GM19238 (cell line): ENCODE data around the gene MRPL58.
"Not testable (repeated sequence)": the region's sequence is repeated elsewhere in the genome, so short reads cannot be mapped to it uniquely, and the experiment has no call there.

Source experiments
- DNase-seq: peaks from one replicate; pipeline ENCODE4 v3.0.0; 2011; ENCODE audit warnings: low spot score; ENCODE audit not compliant: insufficient read length

Gene MRPL58

DNA sequence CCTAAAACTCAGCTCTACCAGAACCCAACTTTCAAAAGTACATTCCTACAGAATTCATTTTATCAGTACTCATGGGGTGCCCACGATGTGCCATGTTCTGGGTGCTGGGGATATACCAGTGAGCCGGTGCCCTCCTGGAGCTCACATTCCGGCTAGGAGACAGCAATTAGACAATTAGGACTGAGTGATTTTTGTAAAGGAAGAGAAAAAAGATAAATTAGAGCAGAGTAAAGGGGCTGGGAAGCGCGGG lies 449 bp upstream of the MRPL58 start:
- no peak for DNase-seq

- no peak for DNase-seq
Observed at GRCh38 chr17:75013092-75013559, 656 bp downstream of the MRPL58 start.

DNA sequence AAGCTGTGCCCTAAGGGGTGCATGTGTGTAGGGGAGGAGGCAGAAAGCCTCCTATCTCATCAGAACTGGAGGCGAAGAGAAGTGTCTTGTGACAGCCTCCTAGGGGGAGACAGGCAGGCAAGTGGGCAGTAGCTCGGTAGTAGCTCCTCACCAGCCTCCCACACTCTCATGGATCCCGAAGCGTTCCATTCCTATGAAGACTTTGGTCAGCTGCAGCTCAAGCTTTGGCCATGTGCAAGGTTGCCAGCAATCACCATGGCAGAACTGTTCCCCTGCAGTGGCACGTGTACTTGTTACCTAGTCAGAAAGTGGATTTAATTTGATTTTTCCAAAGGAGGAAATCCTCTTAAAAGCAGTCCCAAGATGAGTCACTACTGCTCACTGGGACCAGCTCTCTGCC lies 6.7 kb downstream of the MRPL58 start:
- no peak for DNase-seq

DNA sequence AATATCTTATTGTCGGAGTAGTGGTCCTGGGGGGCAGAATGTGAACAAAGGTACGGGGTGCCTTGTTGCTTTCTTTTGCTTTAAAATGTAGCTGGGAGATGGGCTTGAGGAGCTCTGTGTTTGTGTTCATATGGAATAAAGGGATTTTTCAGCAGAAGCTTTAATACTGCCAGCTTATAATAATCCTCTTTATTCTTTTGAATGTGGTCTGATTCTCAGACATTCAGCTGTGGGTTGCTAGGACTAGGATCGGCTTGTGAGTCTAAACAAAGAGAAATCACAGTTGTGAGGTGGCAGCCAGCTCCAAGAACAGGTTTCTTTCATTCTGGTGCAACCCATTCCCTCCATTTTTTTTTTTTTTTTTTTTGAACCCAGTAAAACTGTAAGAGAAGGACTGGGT lies 7.2 kb downstream of the MRPL58 start:
- DNase-seq = no peak

GRCh38 chr17:75020331-75021110 lies 8.1 kb downstream of the MRPL58 start:
- DNase-seq = no peak

- DNase-seq = no peak
Observed at GRCh38 chr17:75024686-75025397, 12.4 kb downstream of the MRPL58 start.

DNA sequence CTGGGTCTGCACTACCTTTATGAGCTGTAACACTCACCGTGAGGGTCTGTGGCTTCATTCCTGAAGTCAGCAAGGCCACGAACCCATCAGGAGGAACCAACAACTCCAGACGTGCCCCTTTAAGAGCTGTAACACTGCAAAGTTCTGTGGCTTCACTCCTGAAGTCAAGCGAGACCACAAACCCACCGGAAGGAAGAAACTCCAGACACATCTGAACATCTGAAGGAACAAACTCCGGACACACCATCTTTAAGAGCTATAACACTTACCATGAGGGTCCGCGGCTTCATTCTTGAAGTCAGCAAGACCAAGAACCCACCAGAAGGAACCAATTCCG lies 12.9 kb downstream of the MRPL58 start:
- not testable (repeated sequence) for DNase-seq

DNA sequence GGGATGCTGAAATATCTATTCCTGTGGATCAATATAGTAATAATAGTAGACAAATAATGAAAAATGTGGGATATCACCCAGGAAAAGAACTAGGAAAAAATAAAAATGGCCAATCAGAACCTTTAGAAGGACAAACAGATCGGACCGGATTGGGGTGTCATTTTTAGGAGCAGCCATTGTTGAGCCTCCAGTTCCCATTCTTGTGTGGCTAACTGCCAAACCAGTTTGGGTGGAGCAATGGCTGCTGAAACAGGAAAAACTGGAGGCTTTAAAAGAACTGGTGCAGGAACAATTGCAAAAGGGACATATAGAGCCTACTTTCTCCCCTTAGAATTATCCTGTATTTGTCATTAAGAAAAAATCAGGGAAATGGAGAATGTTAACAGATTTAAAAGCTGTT lies 14.2 kb downstream of the MRPL58 start:
- DNase-seq = not testable (repeated sequence)

DNA sequence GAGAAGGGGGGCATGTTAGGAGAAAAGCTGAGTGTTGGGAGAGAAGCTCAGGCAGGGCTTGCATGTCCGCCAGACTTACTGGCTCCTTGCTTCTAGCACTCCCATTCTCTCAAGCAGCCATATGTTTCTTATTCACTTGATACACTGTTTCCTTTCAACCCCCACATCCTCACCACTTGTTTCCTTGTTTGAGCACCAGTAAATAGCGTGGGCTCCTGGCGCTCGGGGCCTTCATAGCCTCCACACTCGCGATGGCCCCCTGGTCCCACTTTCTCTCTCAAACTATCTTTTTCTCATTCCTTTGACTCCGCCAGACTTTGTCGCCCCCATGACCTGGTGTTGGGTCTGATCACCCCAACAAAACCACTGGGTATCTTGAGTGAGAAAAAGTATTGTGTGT lies 17.7 kb downstream of the MRPL58 start:
- DNase-seq = no peak

DNA sequence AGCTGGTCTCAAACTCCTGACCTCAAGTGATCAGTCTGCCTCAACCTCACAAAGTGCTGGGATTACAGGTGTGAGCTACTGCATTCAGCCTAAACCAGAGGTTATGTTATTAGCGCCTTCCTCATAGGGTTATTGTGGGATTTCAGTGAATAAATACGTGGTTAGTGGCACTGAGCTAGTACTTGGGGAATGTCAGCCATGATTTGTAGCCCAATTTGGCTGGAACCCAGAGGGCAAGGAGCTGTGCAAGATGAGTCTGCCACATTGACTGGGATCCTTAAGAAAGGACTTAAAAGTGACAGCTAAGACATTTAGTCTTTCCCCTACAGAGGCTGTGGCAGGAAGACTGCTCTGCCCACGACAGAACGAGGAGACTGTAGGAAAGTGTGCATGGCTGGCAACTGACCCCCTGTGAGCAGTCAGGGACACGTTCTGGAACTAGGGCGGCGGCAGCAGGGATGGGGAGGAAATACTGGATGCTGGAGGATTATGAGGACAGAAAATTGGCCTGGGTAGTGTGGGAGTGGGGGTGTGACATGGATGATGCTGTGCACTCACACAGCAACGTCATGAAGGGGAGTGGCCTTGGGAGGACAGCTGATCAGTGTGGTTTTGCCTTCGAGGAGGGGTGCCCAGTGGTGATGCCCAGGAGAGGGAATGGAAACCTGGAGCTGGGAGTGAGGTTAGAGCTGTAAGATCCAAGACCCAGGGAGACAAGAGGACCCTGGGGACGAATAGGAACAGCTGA lies 19.7 kb downstream of the MRPL58 start:
- DNase-seq = no peak

GRCh38 chr17:75032720-75033280 lies 20.3 kb downstream of the MRPL58 start:
- DNase-seq = no peak

DNA sequence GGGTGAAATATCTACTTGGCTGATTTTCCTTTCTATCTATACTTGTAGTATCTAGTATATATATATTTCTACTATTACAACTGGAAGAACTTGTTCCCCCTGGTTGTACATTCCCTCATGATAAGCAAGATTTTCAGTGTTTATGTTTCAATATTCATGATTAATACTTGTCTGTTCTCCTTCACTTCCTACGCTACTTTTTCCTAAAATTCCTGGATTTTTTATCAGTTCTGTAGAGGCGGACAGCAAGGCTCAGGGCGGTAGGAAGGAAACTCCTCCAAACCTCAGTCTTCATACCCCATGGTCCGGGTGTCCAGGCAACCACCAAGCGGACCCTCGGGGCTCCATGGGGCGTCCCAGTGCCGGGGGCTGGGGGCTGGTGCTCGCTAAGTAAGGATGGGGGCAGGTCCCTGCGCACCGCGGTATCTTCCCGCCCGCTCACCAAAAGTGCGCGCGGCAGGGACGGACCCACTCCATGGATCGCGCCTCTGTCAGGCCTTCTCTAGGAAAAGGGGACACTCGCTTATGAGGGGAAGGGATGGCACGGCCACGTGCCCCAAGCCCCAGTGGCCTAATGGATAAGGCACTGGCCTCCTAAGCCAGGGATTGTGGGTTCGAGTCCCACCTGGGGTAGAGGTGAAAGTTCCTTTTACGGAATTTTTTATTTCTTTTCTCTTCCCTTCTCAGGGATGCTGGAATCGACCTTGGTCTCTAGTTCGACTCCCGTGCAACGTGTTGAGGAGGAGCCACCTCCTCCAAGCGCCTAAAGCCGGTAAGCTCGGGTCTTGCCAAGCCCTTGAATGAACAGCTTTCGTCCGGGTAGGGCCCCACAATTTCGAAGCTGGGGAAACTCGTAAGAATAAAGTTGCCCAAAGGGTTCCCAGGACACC lies 21.1 kb downstream of the MRPL58 start:
- DNase-seq = peak; percentile 57

GRCh38 chr17:75034236-75034908 lies 21.9 kb downstream of the MRPL58 start:
- DNase-seq = peak; percentile 70

DNA sequence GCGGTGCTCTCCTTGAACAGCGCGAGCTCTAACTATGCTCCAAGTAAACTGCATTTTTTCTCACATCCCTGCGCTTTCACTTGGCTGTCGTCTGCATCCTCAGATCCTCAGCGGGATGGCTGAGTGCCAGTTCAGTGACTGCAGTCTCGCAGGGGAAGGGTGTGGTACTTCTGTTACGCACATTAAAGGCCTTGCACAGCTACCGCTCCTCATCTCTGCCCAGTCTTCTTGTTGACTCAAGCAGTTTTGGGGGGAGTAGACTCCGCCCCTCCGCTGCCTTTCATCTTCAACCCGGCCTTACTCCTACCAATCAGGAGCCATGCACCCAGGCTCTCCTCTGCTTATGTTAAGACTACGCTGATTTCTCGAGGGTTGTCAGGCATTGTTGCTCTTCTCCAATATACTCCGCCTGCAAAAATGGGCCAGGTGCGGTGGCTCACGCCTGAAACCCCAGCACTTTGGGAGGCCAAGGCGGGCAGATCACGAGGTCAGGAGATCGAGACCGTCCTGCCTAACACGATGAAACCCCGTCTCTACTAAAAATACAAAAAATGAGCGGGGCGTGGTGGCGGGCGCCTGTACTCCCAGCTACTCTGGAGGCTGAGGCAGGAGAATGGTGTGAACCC lies 24.3 kb downstream of the MRPL58 start:
- DNase-seq = no peak

GRCh38 chr17:75039238-75039637 lies 26.8 kb downstream of the MRPL58 start:
- DNase-seq = no peak

- DNase-seq = no peak
Observed at GRCh38 chr17:75041656-75042280, 29.3 kb downstream of the MRPL58 start.

DNA sequence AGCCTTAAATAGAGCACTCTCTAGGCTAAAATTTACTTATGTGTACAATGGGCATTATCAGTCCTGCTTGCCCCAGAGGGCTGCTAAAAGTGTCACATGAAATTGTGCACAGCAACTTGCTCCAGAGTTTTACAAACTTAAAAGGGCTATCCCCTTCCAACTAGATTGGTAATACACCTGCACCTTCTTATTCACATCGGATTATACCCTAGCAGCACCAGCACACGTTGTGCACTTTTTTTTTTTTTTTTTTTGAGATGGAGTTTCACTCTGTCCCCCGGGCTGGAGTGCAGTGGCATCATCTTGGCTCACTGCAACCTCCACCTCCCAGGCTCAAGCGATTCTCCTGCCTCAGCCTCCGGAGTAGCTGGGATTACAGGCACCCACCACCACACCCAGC lies 31.3 kb downstream of the MRPL58 start:
- DNase-seq = not testable (repeated sequence)

GRCh38 chr17:75044716-75045115 lies 32.2 kb downstream of the MRPL58 start:
- no peak for DNase-seq

DNA sequence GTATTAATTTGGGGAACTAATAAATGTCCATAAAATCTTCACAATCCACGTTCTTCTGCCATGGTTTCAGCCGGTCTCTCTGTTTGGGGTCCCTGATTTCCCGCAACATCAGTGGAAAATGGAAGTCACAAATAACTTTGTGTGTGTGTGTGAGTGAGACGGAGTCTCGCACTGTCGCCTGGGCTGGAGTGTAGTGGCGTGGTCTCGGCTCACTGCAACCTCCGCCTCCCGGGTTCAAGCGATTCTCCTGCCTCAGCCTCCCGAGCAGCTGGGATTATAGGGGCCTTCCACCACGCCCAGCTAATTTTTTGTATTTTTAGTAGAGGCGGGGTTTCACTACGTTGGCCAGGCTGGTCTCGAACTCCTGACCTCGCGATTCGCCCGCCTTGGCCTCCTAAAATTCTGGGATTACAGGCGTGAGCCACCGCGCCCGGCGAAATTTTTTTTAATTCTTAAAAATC lies 33.5 kb downstream of the MRPL58 start:
- not testable (repeated sequence) for DNase-seq
